A549 (cell line): ENCODE data around the gene PXDN. TPM values are rescaled to one million over a fixed set of nuclear protein-coding genes. Genes with fewer than 3 reads are reported as not detected.

Experiments
- ATAC-seq, 2 experiments: fragments of 200-7000 bp in 1 of 2; fragments of >200 bp in 1 of 2; cut with Nextera tagmentation in 1 of 2; cut with Tn5 transposase in 1 of 2; 3 replicates each; pipeline versions ENCODE4 v1.8.0 to v1.9.1; 2018 to 2020; ENCODE audit warnings: mild to moderate bottlenecking in 1 of 2, moderate library complexity in 1 of 2
- CTCF ChIA-PET: fragments of 300-600 bp; sonication (Branson Sonifier 250); formaldehyde crosslinking; extraction: SDS; loops from one replicate; lab custom pipeline; 2021; ENCODE audit warnings: antibody characterized with exemption, inconsistent platforms; lab: Yijun Ruan, JAX
- POLR2A ChIA-PET: fragments of 350-600 bp; formaldehyde crosslinking; extraction: SDS; loops from one replicate; lab custom pipeline; 2021; ENCODE audit warnings: antibody characterized with exemption, inconsistent platforms; lab: Yijun Ruan, JAX
- DNase-seq, 2 experiments: peaks; one replicate each; pipeline versions ENCODE4 v3.0.0 to v3.0.0-alpha.2; 2011 to 2016; ENCODE audit warnings: low read depth in 1 of 2, low spot score in 1 of 2
- FAIRE-seq: peaks from 2 replicates; lab custom pipeline; 2011; peaks lifted over from hg19 to GRCh38; lab: Jason Lieb, UNC
- H3K27ac ChIP-seq, 2 experiments: fragments of >200 bp; sonication (Bioruptor Twin); formaldehyde crosslinking; 3 replicates each; pipeline ENCODE4 v1.5.1; 2016 to 2017
- H3K4me1 ChIP-seq: fragments of >200 bp; sonication (Bioruptor Twin); formaldehyde crosslinking; 3 replicates; pipeline ENCODE4 v1.6.1; 2016
- H3K4me2 ChIP-seq: fragments of >200 bp; sonication (Bioruptor Twin); formaldehyde crosslinking; 3 replicates; pipeline ENCODE4 v1.6.1; 2016
- H3K4me3 ChIP-seq: fragments of >200 bp; sonication (Bioruptor Twin); formaldehyde crosslinking; 3 replicates; pipeline ENCODE4 v1.5.1; 2016
- H3K9me3 ChIP-seq: fragments of >200 bp; sonication (Bioruptor Twin); formaldehyde crosslinking; 3 replicates; pipeline ENCODE4 v1.6.1; 2016
- BHLHE40 ChIP-seq: IDR thresholded peaks from 2 replicates; pipeline ENCODE4 v1.6.1; 2012; ENCODE audit warnings: low read depth, low read length, inconsistent platforms
- CBX8 ChIP-seq: fragments of 200-600 bp; sonication (generic); IDR thresholded peaks from 2 replicates; pipeline ENCODE4 v1.6.1; 2016
- CHD4 ChIP-seq: fragments of 200-600 bp; sonication (generic); IDR thresholded peaks from 2 replicates; pipeline ENCODE4 v1.6.1; 2016; ENCODE audit warnings: antibody characterized with exemption, mild to moderate bottlenecking, borderline replicate concordance
- EHMT2 ChIP-seq: fragments of 200-600 bp; sonication (generic); IDR thresholded peaks from 2 replicates; pipeline ENCODE4 v1.6.1; 2016; ENCODE audit warnings: antibody characterized with exemption, low read depth, mild to moderate bottlenecking, moderate library complexity
- MAFK ChIP-seq: fragments of 450-650 bp; IDR thresholded peaks from 2 replicates; pipeline ENCODE4 v1.6.1; 2014; ENCODE audit not compliant: partially characterized antibody
- MAZ ChIP-seq: fragments of 150-350 bp; IDR thresholded peaks from 2 replicates; pipeline ENCODE4 v1.6.1; 2014; ENCODE audit warnings: antibody characterized with exemption, low read depth, low read length, borderline replicate concordance
- NFE2L2 ChIP-seq: fragments of 150-350 bp; conservative IDR thresholded peaks from 2 replicates; pipeline ENCODE4 v1.6.1; 2014; ENCODE audit warnings: low read length
- PHF8 ChIP-seq: fragments of 200-600 bp; sonication (generic); IDR thresholded peaks from 2 replicates; pipeline ENCODE4 v1.6.1; 2016; ENCODE audit warnings: low read depth, mild to moderate bottlenecking, antibody characterized with exemption, moderate library complexity, borderline replicate concordance
- POLR2A ChIP-seq: IDR thresholded peaks from 2 replicates; pipeline ENCODE4 v1.6.1; 2012; ENCODE audit warnings: mild to moderate bottlenecking, low read length
- POLR2AphosphoS2 ChIP-seq: conservative IDR thresholded peaks from 2 replicates; pipeline ENCODE4 v1.6.1; 2012; ENCODE audit warnings: low read length, improper control_type of control experiment, inconsistent platforms
- RARB ChIP-seq: fragments of 250-450 bp; sonication (Bioruptor Pico); IDR thresholded peaks from 2 replicates; pipeline ENCODE4 v1.8.0; 2021; ENCODE audit warnings: mild to moderate bottlenecking, moderate library complexity
- RCOR1 ChIP-seq: fragments of 150-350 bp; IDR thresholded peaks from 2 replicates; pipeline ENCODE4 v1.6.1; 2014; ENCODE audit warnings: antibody characterized with exemption, low read length, low read depth
- RFX5 ChIP-seq: fragments of 450-650 bp; IDR thresholded peaks from 2 replicates; pipeline ENCODE4 v1.7.1; 2014; ENCODE audit warnings: antibody characterized with exemption, mild to moderate bottlenecking, moderate library complexity
- RNF2 ChIP-seq: fragments of 200-600 bp; sonication (generic); IDR thresholded peaks from 2 replicates; pipeline ENCODE4 v1.6.1; 2016; ENCODE audit warnings: low read depth, mild to moderate bottlenecking, antibody characterized with exemption, moderate library complexity, borderline replicate concordance
- SMC3 ChIP-seq: fragments of >200 bp; sonication (Bioruptor Twin); formaldehyde crosslinking; IDR thresholded peaks from 3 replicates; pipeline ENCODE4 v1.6.1; 2018; ENCODE audit warnings: inconsistent platforms
- SREBF2 ChIP-seq: fragments of 450-650 bp; IDR thresholded peaks from 2 replicates; pipeline ENCODE4 v1.6.1; 2014; ENCODE audit warnings: mild to moderate bottlenecking, moderate library complexity
- ZNF302 ChIP-seq: fragments of 250-450 bp; sonication (Bioruptor Pico); IDR thresholded peaks from 2 replicates; pipeline ENCODE4 v1.9.0; 2021; ENCODE audit warnings: inconsistent platforms, mild to moderate bottlenecking, moderate library complexity
- ZSCAN20 ChIP-seq: fragments of 250-450 bp; sonication (Bioruptor Pico); IDR thresholded peaks from 2 replicates; pipeline ENCODE4 v1.8.0; 2022; ENCODE audit warnings: mild to moderate bottlenecking, moderate library complexity
- WGBS: methylation state at CpG from one replicate; pipeline ENCODE4 v1.1.6; 2017; ENCODE audit errors: missing lambda C conversion rate; 5-methylcytosine and 5-hydroxymethylcytosine counted together
- polyA plus RNA-seq, 4 experiments: library from polyadenylated mRNA; depleted of rRNA in 3 of 4; stranded (reverse); fragments of >200 nt; fragmentation: RNase III in 1 of 4; extraction: RNeasy Plus Mini Kit Qiagen cat#74134 plus additional on column Dnase treatment in 1 of 4; gene quantifications; 2 replicates in 3 of 4; 3 replicates in 1 of 4; pipeline ENCODE4 v1.2.3, GENCODE V29; 2011 to 2017
- TF ChIP-seq, protein P1 (sequence below): fragments of 200-600 bp; sonication (generic); IDR thresholded peaks from 2 replicates; pipeline ENCODE4 v1.6.1; 2016; ENCODE audit warnings: antibody characterized with exemption, mild to moderate bottlenecking, moderate library complexity
- TF ChIP-seq, protein P2 (sequence below): fragments of 250-450 bp; sonication (Bioruptor Pico); IDR thresholded peaks from 2 replicates; pipeline ENCODE4 v1.5.0; 2021; ENCODE audit warnings: mild to moderate bottlenecking, moderate library complexity, borderline replicate concordance
- TF ChIP-seq, protein P3 (sequence below): fragments of 250-450 bp; sonication (Bioruptor Pico); IDR thresholded peaks from 2 replicates; pipeline ENCODE4 v1.5.0; 2020; ENCODE audit warnings: low read depth, mild to moderate bottlenecking, moderate library complexity

The PXDN gene
- polyA plus RNA-seq, 2 of the 4 experiments (the other 2 are of a cell fraction) = 3.7 to 7.3 TPM

DNA sequence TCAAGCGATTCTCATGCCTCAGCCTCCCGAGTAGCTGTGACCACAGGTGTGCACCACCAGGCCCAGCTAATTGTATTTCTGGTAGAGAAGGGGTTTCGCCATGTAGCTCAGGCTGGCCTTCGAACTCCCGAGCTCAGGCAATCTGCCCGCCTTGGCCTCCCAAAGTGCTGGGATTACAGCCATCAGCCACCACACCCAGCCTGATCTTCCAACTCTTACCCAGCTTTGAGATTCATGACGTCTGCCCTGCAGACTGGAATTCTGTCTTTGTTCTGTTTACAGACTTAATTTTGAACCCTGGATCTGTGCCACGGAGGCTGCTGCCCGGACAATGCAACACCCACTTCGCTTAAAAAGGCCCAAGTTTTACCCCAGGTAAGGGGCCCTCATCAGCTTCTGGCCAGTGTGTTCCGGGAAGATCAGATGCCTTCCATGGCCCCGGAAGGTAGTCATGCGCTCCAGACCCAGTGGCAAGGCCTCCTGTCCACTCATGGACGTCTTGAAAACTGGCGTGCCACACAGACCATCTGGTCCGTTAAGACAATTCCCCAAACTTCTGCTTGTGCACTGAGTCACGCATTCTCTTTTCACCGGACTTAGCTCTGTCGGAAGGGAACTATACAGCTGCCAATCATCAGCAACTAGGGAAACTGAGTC is 5.5 kb downstream of the PXDN start:
- DNase-seq = no peak
- CTCF ChIA-PET = interaction anchor here (0.6 to 3.5 kb wide), 5 partner anchors 8 to 29 kb away, joined by 3 to 15 read pairs (median 3); no protein-coding TSS in a partner anchor
- peaks cover 6% of the 10 kb centered on the region; the same call in 2 of the 3 replicates for H3K9me3 ChIP-seq
- TF ChIP-seq RNF2 = no peak
- TF ChIP-seq, all 56 proteins: peak for 0
- POLR2A ChIA-PET = no interaction called here
- peaks cover 2% of the 10 kb centered on the region; the same call in 1 of the 3 replicates for H3K4me1 ChIP-seq
- 77% methylated on average over 19 of the region's 19 CpGs for WGBS
- no peak overlapping the region for H3K4me3 ChIP-seq
- no peak overlapping the region for H3K4me2 ChIP-seq
- ATAC-seq = no peak
- FAIRE-seq = no peak
- H3K27ac ChIP-seq = no peak overlapping the region

DNA sequence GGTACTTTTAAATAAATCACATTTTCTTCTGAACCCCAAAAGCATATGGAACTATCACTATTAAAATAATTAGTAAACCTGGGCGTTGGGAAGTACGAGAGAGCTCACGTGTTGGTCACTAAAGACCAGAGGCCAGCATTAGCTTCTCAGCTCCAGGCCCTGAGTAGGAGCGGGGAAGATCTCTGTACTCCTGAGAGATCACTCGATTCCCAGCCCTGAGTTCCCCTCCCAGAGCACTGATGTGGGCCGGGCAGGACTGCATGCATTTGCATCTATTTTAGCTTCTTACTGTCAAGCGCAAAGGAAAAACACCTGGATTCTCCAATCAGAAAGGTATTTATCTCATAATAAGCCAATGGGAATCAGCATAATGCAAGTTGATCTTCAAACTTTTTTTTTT is 6.2 kb downstream of the PXDN start:
- Histone ChIP-seq H3K9me3 (peaks cover 6% of the 10 kb centered on the region; the same call in 2 of the 3 replicates), H3K4me1 (no peaks in the 10 kb centered on the region), H3K4me3 (no peak overlapping the region), H3K4me2 (no peak overlapping the region), H3K27ac (no peak overlapping the region; a peak in 1 of 6 replicates)
- CTCF ChIA-PET = interaction anchor here (0.7 to 3.5 kb wide), 4 partner anchors 10 to 187 kb away, joined by 3 to 15 read pairs (median 4); no protein-coding TSS in a partner anchor
- ATAC-seq = no peak
- DNase-seq = no peak
- 75% methylated on average over 7 of the region's 7 CpGs for WGBS
- FAIRE-seq = no peak
- POLR2A ChIA-PET = no interaction called here
- TF ChIP-seq SMC3 (no peak), SREBF2 (no peak)
- TF ChIP-seq, all 56 proteins: peak for 0

DNA sequence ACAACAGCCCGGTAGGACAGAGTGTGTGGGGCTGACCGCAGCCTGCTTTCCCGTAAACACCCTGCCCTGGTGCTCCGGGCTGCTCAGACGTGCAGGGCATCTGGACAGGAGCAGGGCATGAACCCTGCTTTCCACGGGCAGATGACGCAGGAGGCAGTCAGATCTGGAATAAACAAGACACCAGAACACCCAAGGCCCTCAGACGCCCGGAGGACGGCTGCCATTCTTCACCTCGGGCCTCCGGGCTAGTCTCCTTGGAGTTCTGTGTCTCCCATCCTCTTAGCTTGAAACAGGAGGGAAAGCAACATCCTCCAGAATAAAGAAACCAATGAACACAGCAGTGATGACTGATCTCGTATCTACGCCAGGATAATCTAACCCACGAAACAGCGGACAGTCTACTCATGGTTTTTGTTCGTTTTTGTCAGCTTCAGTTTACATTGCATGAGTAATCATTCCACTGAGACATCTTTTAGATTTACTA is 7.3 kb downstream of the PXDN start:
- Histone ChIP-seq H3K4me1 (no peaks in the 10 kb centered on the region; the same call in 2 of the 3 replicates), H3K4me3 (no peak overlapping the region), H3K4me2 (peak overlapping the region; percentile 41), H3K27ac (peak overlapping the region in 1 of 2 experiments; percentile 58; a peak in 2 of 6 replicates), H3K9me3 (peaks cover 6% of the 10 kb centered on the region; the same call in 2 of the 3 replicates)
- WGBS = 34% methylated on average over 12 of the region's 17 CpGs
- FAIRE-seq (no peak), ATAC-seq (peak; percentile 28 to 72; a peak in 3 of 6 replicates), DNase-seq (no peak)
- no peak for TF ChIP-seq MAZ
- TF ChIP-seq CHD4 = no peak
- TF ChIP-seq CBX8 = no peak
- TF ChIP-seq RFX5 = no peak
- TF ChIP-seq MAFK = no peak
- no peak for TF ChIP-seq ZNF302 (CRISPR knock-in tag)
- no peak for TF ChIP-seq ZSCAN20 (CRISPR knock-in tag)
- no peak for TF ChIP-seq EHMT2
- TF ChIP-seq POLR2A = no peak
- no peak for TF ChIP-seq RARB
- no peak for TF ChIP-seq NFE2L2
- CTCF ChIA-PET = interaction anchor here (0.8 to 2.0 kb wide), 3 partner anchors 9 to 174 kb away, joined by 3 to 6 read pairs (median 4); no protein-coding TSS in a partner anchor
- POLR2A ChIA-PET = no interaction called here

DNA sequence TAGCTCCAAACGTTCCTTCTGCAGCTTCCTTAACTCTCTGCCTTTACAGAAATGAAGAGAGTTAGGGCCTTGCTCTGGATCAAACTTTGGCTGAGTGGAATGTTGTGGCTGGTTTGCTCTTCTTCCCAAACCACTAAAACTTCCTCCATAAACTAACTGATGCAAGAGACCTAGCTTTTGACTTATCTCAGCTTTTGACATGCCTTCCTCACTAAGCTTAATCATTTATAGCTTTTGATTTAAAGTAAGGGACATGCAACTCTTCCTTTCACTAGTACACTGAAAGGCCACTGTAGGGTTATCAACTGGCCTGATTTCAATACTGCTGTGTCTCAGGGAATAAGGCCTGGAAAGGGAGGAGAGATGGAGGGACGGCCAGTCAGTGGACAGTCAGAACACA is 8.3 kb downstream of the PXDN start:
- no peak for TF ChIP-seq POLR2AphosphoS2
- TF ChIP-seq BHLHE40 = no peak
- TF ChIP-seq, protein P1, sequence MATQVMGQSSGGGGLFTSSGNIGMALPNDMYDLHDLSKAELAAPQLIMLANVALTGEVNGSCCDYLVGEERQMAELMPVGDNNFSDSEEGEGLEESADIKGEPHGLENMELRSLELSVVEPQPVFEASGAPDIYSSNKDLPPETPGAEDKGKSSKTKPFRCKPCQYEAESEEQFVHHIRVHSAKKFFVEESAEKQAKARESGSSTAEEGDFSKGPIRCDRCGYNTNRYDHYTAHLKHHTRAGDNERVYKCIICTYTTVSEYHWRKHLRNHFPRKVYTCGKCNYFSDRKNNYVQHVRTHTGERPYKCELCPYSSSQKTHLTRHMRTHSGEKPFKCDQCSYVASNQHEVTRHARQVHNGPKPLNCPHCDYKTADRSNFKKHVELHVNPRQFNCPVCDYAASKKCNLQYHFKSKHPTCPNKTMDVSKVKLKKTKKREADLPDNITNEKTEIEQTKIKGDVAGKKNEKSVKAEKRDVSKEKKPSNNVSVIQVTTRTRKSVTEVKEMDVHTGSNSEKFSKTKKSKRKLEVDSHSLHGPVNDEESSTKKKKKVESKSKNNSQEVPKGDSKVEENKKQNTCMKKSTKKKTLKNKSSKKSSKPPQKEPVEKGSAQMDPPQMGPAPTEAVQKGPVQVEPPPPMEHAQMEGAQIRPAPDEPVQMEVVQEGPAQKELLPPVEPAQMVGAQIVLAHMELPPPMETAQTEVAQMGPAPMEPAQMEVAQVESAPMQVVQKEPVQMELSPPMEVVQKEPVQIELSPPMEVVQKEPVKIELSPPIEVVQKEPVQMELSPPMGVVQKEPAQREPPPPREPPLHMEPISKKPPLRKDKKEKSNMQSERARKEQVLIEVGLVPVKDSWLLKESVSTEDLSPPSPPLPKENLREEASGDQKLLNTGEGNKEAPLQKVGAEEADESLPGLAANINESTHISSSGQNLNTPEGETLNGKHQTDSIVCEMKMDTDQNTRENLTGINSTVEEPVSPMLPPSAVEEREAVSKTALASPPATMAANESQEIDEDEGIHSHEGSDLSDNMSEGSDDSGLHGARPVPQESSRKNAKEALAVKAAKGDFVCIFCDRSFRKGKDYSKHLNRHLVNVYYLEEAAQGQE = no peak
- TF ChIP-seq PHF8 = no peak
- TF ChIP-seq, protein P2, sequence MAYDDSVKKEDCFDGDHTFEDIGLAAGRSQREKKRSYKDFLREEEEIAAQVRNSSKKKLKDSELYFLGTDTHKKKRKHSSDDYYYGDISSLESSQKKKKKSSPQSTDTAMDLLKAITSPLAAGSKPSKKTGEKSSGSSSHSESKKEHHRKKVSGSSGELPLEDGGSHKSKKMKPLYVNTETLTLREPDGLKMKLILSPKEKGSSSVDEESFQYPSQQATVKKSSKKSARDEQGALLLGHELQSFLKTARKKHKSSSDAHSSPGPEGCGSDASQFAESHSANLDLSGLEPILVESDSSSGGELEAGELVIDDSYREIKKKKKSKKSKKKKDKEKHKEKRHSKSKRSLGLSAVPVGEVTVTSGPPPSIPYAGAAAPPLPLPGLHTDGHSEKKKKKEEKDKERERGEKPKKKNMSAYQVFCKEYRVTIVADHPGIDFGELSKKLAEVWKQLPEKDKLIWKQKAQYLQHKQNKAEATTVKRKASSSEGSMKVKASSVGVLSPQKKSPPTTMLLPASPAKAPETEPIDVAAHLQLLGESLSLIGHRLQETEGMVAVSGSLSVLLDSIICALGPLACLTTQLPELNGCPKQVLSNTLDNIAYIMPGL = no peak
- TF ChIP-seq, protein P3, sequence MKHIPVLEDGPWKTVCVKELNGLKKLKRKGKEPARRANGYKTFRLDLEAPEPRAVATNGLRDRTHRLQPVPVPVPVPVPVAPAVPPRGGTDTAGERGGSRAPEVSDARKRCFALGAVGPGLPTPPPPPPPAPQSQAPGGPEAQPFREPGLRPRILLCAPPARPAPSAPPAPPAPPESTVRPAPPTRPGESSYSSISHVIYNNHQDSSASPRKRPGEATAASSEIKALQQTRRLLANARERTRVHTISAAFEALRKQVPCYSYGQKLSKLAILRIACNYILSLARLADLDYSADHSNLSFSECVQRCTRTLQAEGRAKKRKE (CRISPR knock-in tag) = no peak
- TF ChIP-seq RCOR1 = no peak
- TF ChIP-seq MAZ = no peak
- no peak for TF ChIP-seq POLR2A
- no peak for TF ChIP-seq CHD4

More for the DNA sequence above, 8.3 kb downstream of the PXDN start:
- POLR2A ChIA-PET = no interaction called here
- no peak overlapping the region for H3K4me3 ChIP-seq
- H3K4me2 ChIP-seq = no peak overlapping the region
- DNase-seq = no peak
- ATAC-seq = no peak
- H3K27ac ChIP-seq = no peak overlapping the region
- CTCF ChIA-PET = interaction anchor here (1.1 to 2.0 kb wide), 5 partner anchors 8 to 144 kb away, joined by 3 to 6 read pairs (median 4); no protein-coding TSS in a partner anchor
- no peak for FAIRE-seq
- peaks cover 6% of the 10 kb centered on the region; the same call in 2 of the 3 replicates for H3K9me3 ChIP-seq
- 28% methylated on average over 2 of the region's 2 CpGs for WGBS
- no peaks in the 10 kb centered on the region; the same call in 2 of the 3 replicates for H3K4me1 ChIP-seq
